SK-N-SH treated with all-trans-retinoic acid at 6 μM for 48 hours (cell line): ENCODE results near the gene LSM14A.

ENCODE experiments used
- ATAC-seq: fragments of 200-7000 bp; cut with Tn5 transposase; 3 replicates; pipeline ENCODE4 v1.9.1; 2020; ENCODE audit warnings: mild to moderate bottlenecking, moderate library complexity
- ARNTL ChIP-seq: fragments of 450-650 bp; formaldehyde crosslinking; IDR thresholded peaks from 2 replicates; pipeline ENCODE4 v1.5.0; 2020; ENCODE audit warnings: low read depth, mild to moderate bottlenecking, moderate library complexity, borderline replicate concordance
- BACH2 ChIP-seq: fragments of 250-450 bp; sonication (Bioruptor Pico); IDR thresholded peaks from 2 replicates; pipeline ENCODE4 v1.9.0; 2021; ENCODE audit warnings: mild to moderate bottlenecking, borderline replicate concordance
- CREB5 ChIP-seq: fragments of 250-450 bp; sonication (Bioruptor Pico); IDR thresholded peaks from 2 replicates; pipeline ENCODE4 v1.5.1; 2020; ENCODE audit warnings: low read depth, mild to moderate bottlenecking, moderate library complexity
- CSDC2 ChIP-seq: fragments of 250-450 bp; sonication (Bioruptor Pico); IDR thresholded peaks from 2 replicates; pipeline ENCODE4 v1.5.0; 2020; ENCODE audit warnings: mild to moderate bottlenecking, moderate library complexity
- CSRNP3 ChIP-seq: fragments of 250-450 bp; sonication (Bioruptor Pico); IDR thresholded peaks from 2 replicates; pipeline ENCODE4 v1.5.1; 2021; ENCODE audit warnings: mild to moderate bottlenecking, moderate library complexity
- ESRRG ChIP-seq: fragments of 250-450 bp; sonication (Bioruptor Pico); IDR thresholded peaks from 2 replicates; pipeline ENCODE4 v1.6.1; 2021; ENCODE audit warnings: mild to moderate bottlenecking
- GLIS3 ChIP-seq: fragments of 250-450 bp; sonication (Bioruptor Pico); IDR thresholded peaks from 2 replicates; pipeline ENCODE4 v1.5.0; 2020; ENCODE audit warnings: mild to moderate bottlenecking, moderate library complexity
- ISL1 ChIP-seq: fragments of 250-450 bp; sonication (Bioruptor Pico); IDR thresholded peaks from 2 replicates; pipeline ENCODE4 v2.1.2; 2022; ENCODE audit warnings: mild to moderate bottlenecking, moderate library complexity
- OSR1 ChIP-seq: fragments of 250-450 bp; sonication (Bioruptor Pico); IDR thresholded peaks from 2 replicates; pipeline ENCODE4 v1.8.0; 2022; ENCODE audit warnings: moderate library complexity, mild to moderate bottlenecking, inconsistent platforms
- PATZ1 ChIP-seq: fragments of 250-450 bp; sonication (Bioruptor Pico); IDR thresholded peaks from 2 replicates; pipeline ENCODE4 v1.8.0; 2020; ENCODE audit warnings: mild to moderate bottlenecking, moderate library complexity, borderline replicate concordance
- POU6F1 ChIP-seq: fragments of 250-450 bp; sonication (Bioruptor Pico); IDR thresholded peaks from 2 replicates; pipeline ENCODE4 v1.8.0; 2021; ENCODE audit warnings: low read depth, mild to moderate bottlenecking, moderate library complexity, borderline replicate concordance
- RARB ChIP-seq: fragments of 250-450 bp; sonication (Bioruptor Pico); IDR thresholded peaks from 2 replicates; pipeline ENCODE4 v1.8.0; 2021; ENCODE audit warnings: mild to moderate bottlenecking, moderate library complexity
- SNAI2 ChIP-seq: fragments of 250-450 bp; sonication (Bioruptor Pico); IDR thresholded peaks from 2 replicates; pipeline ENCODE4 v1.5.0; 2020; ENCODE audit warnings: mild to moderate bottlenecking, moderate library complexity
- TCF4 ChIP-seq: fragments of 250-450 bp; sonication (Bioruptor Pico); IDR thresholded peaks from 2 replicates; pipeline ENCODE4 v1.8.0; 2021; ENCODE audit warnings: mild to moderate bottlenecking, moderate library complexity, borderline replicate concordance
- TOX ChIP-seq: fragments of 250-450 bp; sonication (Bioruptor Pico); IDR thresholded peaks from 2 replicates; pipeline ENCODE4 v1.8.0; 2021; ENCODE audit warnings: mild to moderate bottlenecking, moderate library complexity, borderline replicate concordance
- ZC3H10 ChIP-seq: fragments of 250-450 bp; sonication (Bioruptor Pico); IDR thresholded peaks from 2 replicates; pipeline ENCODE4 v1.5.1; 2021; ENCODE audit warnings: mild to moderate bottlenecking, moderate library complexity
- ZFP3 ChIP-seq: fragments of 250-450 bp; sonication (Bioruptor Pico); IDR thresholded peaks from 2 replicates; pipeline ENCODE4 v1.5.0; 2020; ENCODE audit warnings: mild to moderate bottlenecking, moderate library complexity
- ZFP30 ChIP-seq: fragments of 450-650 bp; formaldehyde crosslinking; IDR thresholded peaks from 2 replicates; pipeline ENCODE4 v1.5.0; 2022; ENCODE audit warnings: mild to moderate bottlenecking, moderate library complexity
- ZNF565 ChIP-seq: fragments of 450-650 bp; formaldehyde crosslinking; conservative IDR thresholded peaks from 2 replicates; pipeline ENCODE4 v1.5.0; 2020; ENCODE audit warnings: low read depth, mild to moderate bottlenecking, moderate library complexity
- ZNF70 ChIP-seq: fragments of 450-650 bp; formaldehyde crosslinking; IDR thresholded peaks from 2 replicates; pipeline ENCODE4 v1.5.0; 2020; ENCODE audit warnings: mild to moderate bottlenecking, moderate library complexity
- ZNF8 ChIP-seq: fragments of 450-650 bp; formaldehyde crosslinking; IDR thresholded peaks from 2 replicates; pipeline ENCODE4 v1.5.0; 2020; ENCODE audit warnings: mild to moderate bottlenecking, moderate library complexity

Gene LSM14A

GRCh38 chr19:34230820-34231219 lies 58.5 kb downstream of the LSM14A start:
- ATAC-seq = no peak

GRCh38 chr19:34231439-34231838 lies 59.1 kb downstream of the LSM14A start:
- TF ChIP-seq BACH2 (CRISPR knock-in tag) = no peak
- TF ChIP-seq ZNF70 (CRISPR knock-in tag) = no peak
- TF ChIP-seq POU6F1 (CRISPR knock-in tag) = no peak
- no peak for TF ChIP-seq TCF4 (CRISPR knock-in tag)
- TF ChIP-seq CREB5 = no peak
- TF ChIP-seq RARB (CRISPR knock-in tag) = no peak
- no peak for TF ChIP-seq ARNTL (CRISPR knock-in tag)
- no peak for TF ChIP-seq CSRNP3 (CRISPR knock-in tag)
- TF ChIP-seq ESRRG (CRISPR knock-in tag) = no peak
- no peak for TF ChIP-seq GLIS3 (CRISPR knock-in tag)
- no peak for TF ChIP-seq ZNF565 (CRISPR knock-in tag)
- TF ChIP-seq ZC3H10 (CRISPR knock-in tag) = no peak
- TF ChIP-seq ZNF8 = no peak
- TF ChIP-seq ISL1 (CRISPR knock-in tag) = no peak
- TF ChIP-seq ZFP30 (CRISPR knock-in tag) = no peak
- TF ChIP-seq CSDC2 (CRISPR knock-in tag) = no peak
- ATAC-seq = no peak

More at GRCh38 chr19:34230820-34231219, 58.5 kb downstream of the LSM14A start:
- TF ChIP-seq SNAI2 (no peak), PATZ1 (CRISPR knock-in tag) (no peak), OSR1 (no peak), BACH2 (CRISPR knock-in tag) (no peak), CSRNP3 (CRISPR knock-in tag) (no peak), ZNF8 (no peak), ZC3H10 (CRISPR knock-in tag) (no peak), ZNF70 (CRISPR knock-in tag) (no peak), CSDC2 (CRISPR knock-in tag) (no peak), ZFP3 (CRISPR knock-in tag) (no peak), ZFP30 (CRISPR knock-in tag) (no peak), TOX (CRISPR knock-in tag) (no peak), GLIS3 (CRISPR knock-in tag) (no peak), ZNF565 (CRISPR knock-in tag) (no peak)

GRCh38 chr19:34232566-34233481 lies 60.5 kb downstream of the LSM14A start:
- ATAC-seq = peak; percentile 92

More at GRCh38 chr19:34232566-34233481, 60.5 kb downstream of the LSM14A start:
- no peak for TF ChIP-seq CREB5
- no peak for TF ChIP-seq ZNF565 (CRISPR knock-in tag)
- no peak for TF ChIP-seq ZNF70 (CRISPR knock-in tag)
- TF ChIP-seq CSDC2 (CRISPR knock-in tag) = peak; percentile 38; the same call in 1 of the 2 replicates
